A673 (cell line): ENCODE results near the gene AIF1. TPM values are rescaled to one million over a fixed set of nuclear protein-coding genes. Genes with fewer than 3 reads are reported as not detected.

Experiments
- BruUV-seq: library from RNA; stranded (reverse); fragments of 400-500 nt; replicated peaks from 2 replicates; lab custom pipeline; 2021; lab: Mats Ljungman, UMichigan
- CTCF ChIA-PET: fragments of 300-600 bp; sonication (Branson Sonifier 250); formaldehyde crosslinking; loops from one replicate; lab custom pipeline; 2022; ENCODE audit warnings: antibody characterized with exemption; lab: Charles Lee
- POLR2A ChIA-PET: fragments of 300-600 bp; sonication (Branson Sonifier 250); formaldehyde crosslinking; loops from one replicate; lab custom pipeline; 2022; ENCODE audit warnings: antibody characterized with exemption; ENCODE audit not compliant: low non-redundant PET; lab: Charles Lee
- DNase-seq: peaks from one replicate; pipeline ENCODE4 v3.0.0-alpha.2; 2015; ENCODE audit warnings: low spot score
- H3K27ac ChIP-seq: fragments of 200-600 bp; sonication (generic); 2 replicates; pipeline ENCODE4 v1.5.1; 2016; ENCODE audit warnings: mixed run types, low read depth, mild to moderate bottlenecking, mixed read lengths, antibody characterized with exemption, low read length; ENCODE audit not compliant: poor library complexity, severe bottlenecking
- H3K27me3 ChIP-seq: fragments of 200-600 bp; sonication (generic); replicated peaks from 2 replicates; pipeline ENCODE4 v1.6.1; 2017; ENCODE audit warnings: mixed run types, low read depth, mild to moderate bottlenecking, mixed read lengths, antibody characterized with exemption, low read length; ENCODE audit not compliant: insufficient read depth, poor library complexity
- H3K36me3 ChIP-seq: fragments of 200-600 bp; sonication (generic); 2 replicates; pipeline ENCODE4 v1.6.1; 2016; ENCODE audit warnings: mixed run types, mild to moderate bottlenecking, mixed read lengths, antibody characterized with exemption, low read length; ENCODE audit not compliant: insufficient read depth, poor library complexity, severe bottlenecking
- H3K4me1 ChIP-seq: fragments of 200-600 bp; sonication (generic); 2 replicates; pipeline ENCODE4 v1.6.1; 2017; ENCODE audit warnings: mixed run types, mild to moderate bottlenecking, mixed read lengths, antibody characterized with exemption, low read length; ENCODE audit not compliant: insufficient read depth, poor library complexity, severe bottlenecking
- H3K4me3 ChIP-seq: fragments of 200-600 bp; sonication (generic); 2 replicates; pipeline ENCODE4 v1.5.1; 2016; ENCODE audit warnings: low read depth, mixed run types, mild to moderate bottlenecking, mixed read lengths, low read length; ENCODE audit not compliant: poor library complexity, severe bottlenecking
- H3K9me3 ChIP-seq: fragments of 200-600 bp; sonication (generic); 2 replicates; pipeline ENCODE4 v1.6.1; 2016; ENCODE audit warnings: mixed run types, low read depth, mild to moderate bottlenecking, mixed read lengths, antibody characterized with exemption, low read length; ENCODE audit not compliant: poor library complexity, severe bottlenecking
- CTCF ChIP-seq: fragments of 300-800, 200-600 bp; sonication (generic); conservative IDR thresholded peaks from 2 replicates; pipeline ENCODE4 v1.5.1; 2017; ENCODE audit warnings: low read depth, mild to moderate bottlenecking, antibody characterized with exemption, low read length, moderate library complexity, mixed read lengths
- EZH2 ChIP-seq: fragments of 200-600 bp; sonication (generic); IDR thresholded peaks from 2 replicates; pipeline ENCODE4 v1.6.1; 2017; ENCODE audit warnings: borderline replicate concordance, low read depth, mild to moderate bottlenecking, mixed read lengths, antibody characterized with exemption, low read length; ENCODE audit not compliant: poor library complexity, severe bottlenecking
- intact Hi-C: fragments of 100-400 bp; cut with micrococcal nuclease; formaldehyde crosslinking; loops from one replicate; pipeline ENCODE4 v1.10.0; 2022; ENCODE audit not compliant: unreplicated experiment
- total RNA-seq: library from RNA; stranded (reverse); gene quantifications from 2 replicates; pipeline ENCODE4 v1.2.3, GENCODE V29; 2021

The AIF1 gene
- total RNA-seq, 1 experiment from 2014 or later, result 0.64 TPM

- H3K9me3 ChIP-seq, result no peaks in the 10 kb centered on the region
- DNase-seq, result no peak
- BruUV-seq, result no TSS peak
- peak overlapping the region; percentile 83 for H3K4me3 ChIP-seq
- intact Hi-C loops, result loop anchor here (10.0 kb wide), 1 partner anchor 114 kb away; the partner anchor contains the start of genes ATP6V1G2, DDX39B and NFKBIL1
- ChIA-PET CTCF (no interaction called here), POLR2A (interaction anchor here (0.5 to 0.6 kb wide), 2 partner anchors 21 to 81 kb away, joined by 3 to 4 read pairs; partner anchors contain the start of gene MSH5)
- TF ChIP-seq CTCF (no peak), EZH2 (no peak)
- H3K27me3 ChIP-seq, result no peaks in the 10 kb centered on the region
- H3K27ac ChIP-seq, result peak overlapping the region; percentile 88
- H3K4me1 ChIP-seq, result peaks cover 39% of the 10 kb centered on the region
- H3K36me3 ChIP-seq, result peaks cover 19% of the 10 kb centered on the region
These were observed 44.1 kb downstream of the AIF1 start for GRCh38 chr6:31658983-31659648.

DNA sequence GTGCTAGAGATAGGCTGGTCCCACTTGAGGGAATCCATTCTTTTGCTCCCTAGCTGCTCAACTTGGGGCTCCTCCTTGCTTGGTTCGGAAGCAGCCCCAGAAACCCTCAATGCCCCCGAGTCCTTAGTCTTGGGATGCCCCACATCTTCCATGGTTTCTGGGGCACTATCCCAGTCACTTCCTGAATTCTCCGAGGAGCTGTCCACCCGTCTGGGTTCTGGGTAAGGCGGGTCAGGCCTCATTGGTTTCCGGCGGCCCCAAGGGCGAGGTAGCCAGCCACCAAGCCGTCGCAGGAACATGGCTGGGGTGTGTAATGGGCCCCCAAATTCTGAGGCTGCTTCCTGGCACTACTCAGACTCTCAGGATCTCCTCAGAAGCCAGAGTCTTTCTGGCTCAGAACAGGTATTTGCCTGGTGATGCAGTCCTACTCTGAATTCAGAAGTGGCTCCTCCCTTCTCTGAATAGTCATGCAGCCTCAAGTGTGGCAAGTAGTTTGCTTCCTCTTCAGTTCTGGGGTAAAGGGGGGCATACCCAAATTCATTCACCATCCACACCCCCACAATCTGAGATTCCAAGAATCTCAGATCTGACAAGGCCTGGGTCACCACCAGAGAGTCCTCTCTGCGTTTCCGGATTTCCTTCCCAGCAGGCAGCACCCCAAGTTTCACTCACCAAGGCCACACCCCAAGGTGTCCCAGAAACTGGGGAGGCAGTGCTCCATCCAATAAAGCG is 44.8 kb downstream of the AIF1 start:
- DNase-seq, result no peak
- CTCF ChIA-PET, result interaction anchor here (1.0 kb wide), 1 partner anchor 63 kb away, joined by 4 read pairs; no protein-coding TSS in a partner anchor

More for the DNA sequence above, 44.8 kb downstream of the AIF1 start:
- peaks cover 19% of the 10 kb centered on the region for H3K36me3 ChIP-seq
- H3K4me3 ChIP-seq, result peak overlapping the region; percentile 83
- BruUV-seq, result no TSS peak
- peaks cover 39% of the 10 kb centered on the region for H3K4me1 ChIP-seq
- H3K9me3 ChIP-seq, result no peaks in the 10 kb centered on the region
- TF ChIP-seq EZH2, result no peak
- TF ChIP-seq CTCF, result no peak
- H3K27ac ChIP-seq, result peak overlapping the region; percentile 88
- no peaks in the 10 kb centered on the region for H3K27me3 ChIP-seq
- intact Hi-C loops, result loop anchor here (5.0 to 10.0 kb wide), 2 partner anchors 38 to 115 kb away; partner anchors contain the start of genes ATP6V1G2, DDX39B, NFKBIL1 and PRRC2A
- POLR2A ChIA-PET, result interaction anchor here (0.5 kb wide), 1 partner anchor 24 kb away, joined by 4 read pairs; no protein-coding TSS in a partner anchor
